Measurements from ENCODE around the gene COL19A1. TPM values are rescaled to one million over a fixed set of nuclear protein-coding genes. Genes with fewer than 3 reads are reported as not detected.

Gene COL19A1
- total and polyA plus RNA-seq, 2 experiments from 2014 or later = not detected

DNA sequence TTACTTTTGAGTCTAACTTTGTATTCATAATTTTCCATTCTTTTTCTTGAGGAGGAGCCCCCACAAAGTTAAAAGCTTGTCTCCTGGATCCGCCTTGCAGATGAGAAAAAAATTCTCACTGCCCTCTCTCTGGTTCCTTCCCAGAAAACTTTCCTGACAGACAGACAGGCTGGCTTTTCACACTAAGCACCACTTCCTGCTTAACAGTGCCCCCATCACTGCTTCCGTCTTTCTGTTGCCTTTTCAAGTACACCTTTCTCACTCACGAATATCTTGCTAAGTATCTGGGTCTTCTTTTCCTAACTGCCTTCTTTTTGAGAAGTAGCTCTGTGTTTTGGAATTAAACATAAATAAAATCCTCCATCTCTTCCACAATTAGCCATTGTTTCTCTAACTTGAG lies 49.8 kb upstream of the COL19A1 start:
- Histone ChIP-seq H3K36me3 (ENCODE audit: insufficient read depth) (no peaks in the 10 kb centered on the region), H2AFZ (no peak overlapping the region), H3F3A (replicated peaks; ENCODE audit: low read depth) (no peaks in the 10 kb centered on the region), H4K20me1 (replicated peaks; ENCODE audit: insufficient read depth) (no peaks in the 10 kb centered on the region), H3K79me2 (replicated peaks; ENCODE audit: insufficient read depth) (no peaks in the 10 kb centered on the region), H3K9me2 (ENCODE audit: insufficient read depth) (0 out of 2 replicates have a peak, but pooled peaks cover 4% of the 10 kb centered on the region), H3K27ac (ENCODE audit: low read depth) (no peak overlapping the region), H3K27me3 (ENCODE audit: insufficient read depth) (no peaks in the 10 kb centered on the region), H3K4me1 (ENCODE audit: insufficient read depth) (peaks cover 30% of the 10 kb centered on the region), H3K4me3 (no peak overlapping the region), H3K4me2 (no peak overlapping the region)
- H3K27me3 Mint-ChIP-seq (ENCODE audit: insufficient read depth, low read depth, poor library complexity) = peaks cover 2% of the 10 kb centered on the region
- H3K4me3 Mint-ChIP-seq = no peak overlapping the region
- H3K4me1 Mint-ChIP-seq = peaks cover 37% of the 10 kb centered on the region
- no peaks in the 10 kb centered on the region for H3K36me3 Mint-ChIP-seq (ENCODE audit: low read depth)
- no peaks in the 10 kb centered on the region for H3K9me3 Mint-ChIP-seq
- peak; percentile 53 for DNase-seq (ENCODE audit: low spot score)
- ATAC-seq = peak; percentile 48; the same call in 2 of the 3 replicates
- peak overlapping the region; percentile 28; the same call in 1 of the 2 replicates for H3K27ac Mint-ChIP-seq
- TF ChIP-seq STAT1 (IDR thresholded peaks at IDR 0.05; ENCODE audit: unreplicated experiment) = no peak
- no peak for TF ChIP-seq EZH2 (IDR thresholded peaks at IDR 0.05; ENCODE audit: low read depth, unreplicated experiment)
- TF ChIP-seq CREB1 (CRISPR knock-in tag; IDR thresholded peaks at IDR 0.05; ENCODE audit: low read depth) = no peak
- TF ChIP-seq, protein P1, sequence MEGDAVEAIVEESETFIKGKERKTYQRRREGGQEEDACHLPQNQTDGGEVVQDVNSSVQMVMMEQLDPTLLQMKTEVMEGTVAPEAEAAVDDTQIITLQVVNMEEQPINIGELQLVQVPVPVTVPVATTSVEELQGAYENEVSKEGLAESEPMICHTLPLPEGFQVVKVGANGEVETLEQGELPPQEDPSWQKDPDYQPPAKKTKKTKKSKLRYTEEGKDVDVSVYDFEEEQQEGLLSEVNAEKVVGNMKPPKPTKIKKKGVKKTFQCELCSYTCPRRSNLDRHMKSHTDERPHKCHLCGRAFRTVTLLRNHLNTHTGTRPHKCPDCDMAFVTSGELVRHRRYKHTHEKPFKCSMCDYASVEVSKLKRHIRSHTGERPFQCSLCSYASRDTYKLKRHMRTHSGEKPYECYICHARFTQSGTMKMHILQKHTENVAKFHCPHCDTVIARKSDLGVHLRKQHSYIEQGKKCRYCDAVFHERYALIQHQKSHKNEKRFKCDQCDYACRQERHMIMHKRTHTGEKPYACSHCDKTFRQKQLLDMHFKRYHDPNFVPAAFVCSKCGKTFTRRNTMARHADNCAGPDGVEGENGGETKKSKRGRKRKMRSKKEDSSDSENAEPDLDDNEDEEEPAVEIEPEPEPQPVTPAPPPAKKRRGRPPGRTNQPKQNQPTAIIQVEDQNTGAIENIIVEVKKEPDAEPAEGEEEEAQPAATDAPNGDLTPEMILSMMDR (conservative IDR thresholded peaks at IDR 0.05; ENCODE audit: low read depth in 2 of 2) = no peak
- TF ChIP-seq, protein P2, sequence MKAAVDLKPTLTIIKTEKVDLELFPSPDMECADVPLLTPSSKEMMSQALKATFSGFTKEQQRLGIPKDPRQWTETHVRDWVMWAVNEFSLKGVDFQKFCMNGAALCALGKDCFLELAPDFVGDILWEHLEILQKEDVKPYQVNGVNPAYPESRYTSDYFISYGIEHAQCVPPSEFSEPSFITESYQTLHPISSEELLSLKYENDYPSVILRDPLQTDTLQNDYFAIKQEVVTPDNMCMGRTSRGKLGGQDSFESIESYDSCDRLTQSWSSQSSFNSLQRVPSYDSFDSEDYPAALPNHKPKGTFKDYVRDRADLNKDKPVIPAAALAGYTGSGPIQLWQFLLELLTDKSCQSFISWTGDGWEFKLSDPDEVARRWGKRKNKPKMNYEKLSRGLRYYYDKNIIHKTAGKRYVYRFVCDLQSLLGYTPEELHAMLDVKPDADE (IDR thresholded peaks at IDR 0.05) = no peak
- TF ChIP-seq, protein P3, sequence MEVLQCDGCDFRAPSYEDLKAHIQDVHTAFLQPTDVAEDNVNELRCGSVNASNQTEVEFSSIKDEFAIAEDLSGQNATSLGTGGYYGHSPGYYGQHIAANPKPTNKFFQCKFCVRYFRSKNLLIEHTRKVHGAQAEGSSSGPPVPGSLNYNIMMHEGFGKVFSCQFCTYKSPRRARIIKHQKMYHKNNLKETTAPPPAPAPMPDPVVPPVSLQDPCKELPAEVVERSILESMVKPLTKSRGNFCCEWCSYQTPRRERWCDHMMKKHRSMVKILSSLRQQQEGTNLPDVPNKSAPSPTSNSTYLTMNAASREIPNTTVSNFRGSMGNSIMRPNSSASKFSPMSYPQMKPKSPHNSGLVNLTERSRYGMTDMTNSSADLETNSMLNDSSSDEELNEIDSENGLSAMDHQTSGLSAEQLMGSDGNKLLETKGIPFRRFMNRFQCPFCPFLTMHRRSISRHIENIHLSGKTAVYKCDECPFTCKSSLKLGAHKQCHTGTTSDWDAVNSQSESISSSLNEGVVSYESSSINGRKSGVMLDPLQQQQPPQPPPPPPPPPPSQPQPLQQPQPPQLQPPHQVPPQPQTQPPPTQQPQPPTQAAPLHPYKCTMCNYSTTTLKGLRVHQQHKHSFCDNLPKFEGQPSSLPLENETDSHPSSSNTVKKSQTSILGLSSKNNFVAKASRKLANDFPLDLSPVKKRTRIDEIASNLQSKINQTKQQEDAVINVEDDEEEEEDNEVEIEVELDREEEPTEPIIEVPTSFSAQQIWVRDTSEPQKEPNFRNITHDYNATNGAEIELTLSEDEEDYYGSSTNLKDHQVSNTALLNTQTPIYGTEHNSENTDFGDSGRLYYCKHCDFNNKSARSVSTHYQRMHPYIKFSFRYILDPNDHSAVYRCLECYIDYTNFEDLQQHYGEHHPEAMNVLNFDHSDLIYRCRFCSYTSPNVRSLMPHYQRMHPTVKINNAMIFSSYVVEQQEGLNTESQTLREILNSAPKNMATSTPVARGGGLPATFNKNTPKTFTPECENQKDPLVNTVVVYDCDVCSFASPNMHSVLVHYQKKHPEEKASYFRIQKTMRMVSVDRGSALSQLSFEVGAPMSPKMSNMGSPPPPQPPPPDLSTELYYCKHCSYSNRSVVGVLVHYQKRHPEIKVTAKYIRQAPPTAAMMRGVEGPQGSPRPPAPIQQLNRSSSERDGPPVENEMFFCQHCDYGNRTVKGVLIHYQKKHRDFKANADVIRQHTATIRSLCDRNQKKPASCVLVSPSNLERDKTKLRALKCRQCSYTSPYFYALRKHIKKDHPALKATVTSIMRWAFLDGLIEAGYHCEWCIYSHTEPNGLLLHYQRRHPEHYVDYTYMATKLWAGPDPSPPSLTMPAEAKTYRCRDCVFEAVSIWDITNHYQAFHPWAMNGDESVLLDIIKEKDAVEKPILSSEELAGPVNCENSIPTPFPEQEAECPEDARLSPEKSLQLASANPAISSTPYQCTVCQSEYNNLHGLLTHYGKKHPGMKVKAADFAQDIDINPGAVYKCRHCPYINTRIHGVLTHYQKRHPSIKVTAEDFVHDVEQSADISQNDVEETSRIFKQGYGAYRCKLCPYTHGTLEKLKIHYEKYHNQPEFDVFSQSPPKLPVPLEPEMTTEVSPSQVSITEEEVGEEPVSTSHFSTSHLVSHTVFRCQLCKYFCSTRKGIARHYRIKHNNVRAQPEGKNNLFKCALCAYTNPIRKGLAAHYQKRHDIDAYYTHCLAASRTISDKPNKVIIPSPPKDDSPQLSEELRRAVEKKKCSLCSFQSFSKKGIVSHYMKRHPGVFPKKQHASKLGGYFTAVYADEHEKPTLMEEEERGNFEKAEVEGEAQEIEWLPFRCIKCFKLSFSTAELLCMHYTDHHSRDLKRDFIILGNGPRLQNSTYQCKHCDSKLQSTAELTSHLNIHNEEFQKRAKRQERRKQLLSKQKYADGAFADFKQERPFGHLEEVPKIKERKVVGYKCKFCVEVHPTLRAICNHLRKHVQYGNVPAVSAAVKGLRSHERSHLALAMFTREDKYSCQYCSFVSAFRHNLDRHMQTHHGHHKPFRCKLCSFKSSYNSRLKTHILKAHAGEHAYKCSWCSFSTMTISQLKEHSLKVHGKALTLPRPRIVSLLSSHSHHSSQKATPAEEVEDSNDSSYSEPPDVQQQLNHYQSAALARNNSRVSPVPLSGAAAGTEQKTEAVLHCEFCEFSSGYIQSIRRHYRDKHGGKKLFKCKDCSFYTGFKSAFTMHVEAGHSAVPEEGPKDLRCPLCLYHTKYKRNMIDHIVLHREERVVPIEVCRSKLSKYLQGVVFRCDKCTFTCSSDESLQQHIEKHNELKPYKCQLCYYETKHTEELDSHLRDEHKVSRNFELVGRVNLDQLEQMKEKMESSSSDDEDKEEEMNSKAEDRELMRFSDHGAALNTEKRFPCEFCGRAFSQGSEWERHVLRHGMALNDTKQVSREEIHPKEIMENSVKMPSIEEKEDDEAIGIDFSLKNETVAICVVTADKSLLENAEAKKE (CRISPR knock-in tag; IDR thresholded peaks at IDR 0.05) = no peak
- no peak for TF ChIP-seq EZH2phosphoT487 (IDR thresholded peaks at IDR 0.05; ENCODE audit: unreplicated experiment)
- TF ChIP-seq, protein P4, sequence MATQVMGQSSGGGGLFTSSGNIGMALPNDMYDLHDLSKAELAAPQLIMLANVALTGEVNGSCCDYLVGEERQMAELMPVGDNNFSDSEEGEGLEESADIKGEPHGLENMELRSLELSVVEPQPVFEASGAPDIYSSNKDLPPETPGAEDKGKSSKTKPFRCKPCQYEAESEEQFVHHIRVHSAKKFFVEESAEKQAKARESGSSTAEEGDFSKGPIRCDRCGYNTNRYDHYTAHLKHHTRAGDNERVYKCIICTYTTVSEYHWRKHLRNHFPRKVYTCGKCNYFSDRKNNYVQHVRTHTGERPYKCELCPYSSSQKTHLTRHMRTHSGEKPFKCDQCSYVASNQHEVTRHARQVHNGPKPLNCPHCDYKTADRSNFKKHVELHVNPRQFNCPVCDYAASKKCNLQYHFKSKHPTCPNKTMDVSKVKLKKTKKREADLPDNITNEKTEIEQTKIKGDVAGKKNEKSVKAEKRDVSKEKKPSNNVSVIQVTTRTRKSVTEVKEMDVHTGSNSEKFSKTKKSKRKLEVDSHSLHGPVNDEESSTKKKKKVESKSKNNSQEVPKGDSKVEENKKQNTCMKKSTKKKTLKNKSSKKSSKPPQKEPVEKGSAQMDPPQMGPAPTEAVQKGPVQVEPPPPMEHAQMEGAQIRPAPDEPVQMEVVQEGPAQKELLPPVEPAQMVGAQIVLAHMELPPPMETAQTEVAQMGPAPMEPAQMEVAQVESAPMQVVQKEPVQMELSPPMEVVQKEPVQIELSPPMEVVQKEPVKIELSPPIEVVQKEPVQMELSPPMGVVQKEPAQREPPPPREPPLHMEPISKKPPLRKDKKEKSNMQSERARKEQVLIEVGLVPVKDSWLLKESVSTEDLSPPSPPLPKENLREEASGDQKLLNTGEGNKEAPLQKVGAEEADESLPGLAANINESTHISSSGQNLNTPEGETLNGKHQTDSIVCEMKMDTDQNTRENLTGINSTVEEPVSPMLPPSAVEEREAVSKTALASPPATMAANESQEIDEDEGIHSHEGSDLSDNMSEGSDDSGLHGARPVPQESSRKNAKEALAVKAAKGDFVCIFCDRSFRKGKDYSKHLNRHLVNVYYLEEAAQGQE (IDR thresholded peaks at IDR 0.05; ENCODE audit: unreplicated experiment) = no peak
- TF ChIP-seq NANOG (IDR thresholded peaks at IDR 0.05; ENCODE audit: borderline replicate concordance) = no peak
- TF ChIP-seq ZNF331 (CRISPR knock-in tag; IDR thresholded peaks at IDR 0.05; ENCODE audit: low read depth) = no peak

Measured in GM23338 (cell line).